Measurements from ENCODE around the gene LRP1B. TPM values are rescaled to one million over a fixed set of nuclear protein-coding genes. Genes with fewer than 3 reads are reported as not detected.

LRP1B gene
- total RNA-seq, 4 donors from 2014 or later = 1.2 to 3.3 (median 2.6) TPM

GRCh38 chr2:140687825-140688224 is 1443.0 kb downstream of the LRP1B start:
- Histone ChIP-seq H3K27ac (no peak overlapping the region), H3K4me1 (no peaks in the 10 kb centered on the region), H3K9me3 (no peaks in the 10 kb centered on the region), H3K36me3 (no peaks in the 10 kb centered on the region), H3K27me3 (no peaks in the 10 kb centered on the region), H3K4me3 (no peak overlapping the region)
- TF ChIP-seq POLR2A (IDR thresholded peaks at IDR 0.05) (no peak), EP300 (IDR thresholded peaks at IDR 0.05) (no peak), CTCF (IDR thresholded peaks at IDR 0.05) (no peak)
- DNase-seq (ENCODE audit: low spot score in 2 of 2) = no peak

GRCh38 chr2:140683658-140684057 is 1447.2 kb downstream of the LRP1B start:
- no peak for TF ChIP-seq EP300 (IDR thresholded peaks at IDR 0.05)
- no peak for TF ChIP-seq POLR2A (IDR thresholded peaks at IDR 0.05)
- TF ChIP-seq CTCF (IDR thresholded peaks at IDR 0.05) = no peak
- WGBS, 2 donors = 90 to 91% methylated on average over 18 of the region's 18 CpGs
- Histone ChIP-seq H3K4me1 (no peaks in the 10 kb centered on the region), H3K27ac (no peak overlapping the region), H3K27me3 (no peaks in the 10 kb centered on the region), H3K36me3 (no peaks in the 10 kb centered on the region), H3K9me3 (no peaks in the 10 kb centered on the region), H3K4me3 (no peak overlapping the region)
- no peak for DNase-seq (ENCODE audit: low spot score in 2 of 2)

GRCh38 chr2:140680862-140681261 is 1450.0 kb downstream of the LRP1B start:
- no peaks in the 10 kb centered on the region for H3K36me3 ChIP-seq
- TF ChIP-seq CTCF (IDR thresholded peaks at IDR 0.05) (no peak), POLR2A (IDR thresholded peaks at IDR 0.05) (no peak), EP300 (IDR thresholded peaks at IDR 0.05) (no peak)
- no peaks in the 10 kb centered on the region for H3K9me3 ChIP-seq
- no peak for DNase-seq (ENCODE audit: low spot score in 2 of 2)
- 66 to 85% methylated on average over 1 of the region's 1 CpG for WGBS, 2 donors
- no peaks in the 10 kb centered on the region for H3K27me3 ChIP-seq
- no peaks in the 10 kb centered on the region for H3K4me1 ChIP-seq
- no peak overlapping the region for H3K4me3 ChIP-seq
- H3K27ac ChIP-seq = no peak overlapping the region

GRCh38 chr2:140679752-140680151 is 1451.1 kb downstream of the LRP1B start:
- Histone ChIP-seq H3K27ac (no peak overlapping the region), H3K9me3 (no peaks in the 10 kb centered on the region), H3K4me1 (no peaks in the 10 kb centered on the region), H3K36me3 (no peaks in the 10 kb centered on the region), H3K4me3 (no peak overlapping the region), H3K27me3 (no peaks in the 10 kb centered on the region)
- TF ChIP-seq EP300 (IDR thresholded peaks at IDR 0.05) = no peak
- no peak for DNase-seq (ENCODE audit: low spot score in 2 of 2)
- WGBS, 2 donors = 83 to 87% methylated on average over 4 of the region's 4 CpGs

- DNase-seq (ENCODE audit: low spot score in 2 of 2) = no peak
- Histone ChIP-seq H3K27me3 (no peaks in the 10 kb centered on the region), H3K4me1 (no peaks in the 10 kb centered on the region), H3K36me3 (no peaks in the 10 kb centered on the region), H3K27ac (no peak overlapping the region), H3K4me3 (no peak overlapping the region), H3K9me3 (no peaks in the 10 kb centered on the region)
- TF ChIP-seq CTCF (IDR thresholded peaks at IDR 0.05) = no peak
- no peak for TF ChIP-seq EP300 (IDR thresholded peaks at IDR 0.05)
- TF ChIP-seq POLR2A (IDR thresholded peaks at IDR 0.05) = no peak
- WGBS, 2 donors = 57 to 71% methylated on average over 3 of the region's 3 CpGs
Measured at GRCh38 chr2:140669911-140670310, 1460.9 kb downstream of the LRP1B start.

GRCh38 chr2:140667203-140667602 is 1463.6 kb downstream of the LRP1B start:
- Histone ChIP-seq H3K4me1 (no peaks in the 10 kb centered on the region), H3K27me3 (no peaks in the 10 kb centered on the region), H3K27ac (no peak overlapping the region), H3K36me3 (no peaks in the 10 kb centered on the region), H3K9me3 (no peaks in the 10 kb centered on the region), H3K4me3 (no peak overlapping the region)
- DNase-seq (ENCODE audit: low spot score in 2 of 2) = no peak
- TF ChIP-seq EP300 (IDR thresholded peaks at IDR 0.05) (no peak), CTCF (IDR thresholded peaks at IDR 0.05) (no peak), POLR2A (IDR thresholded peaks at IDR 0.05) (no peak)
- 82 to 91% methylated on average over 2 of the region's 2 CpGs for WGBS, 2 donors

Measured in tibial nerve (tissue), 4 donors.